ENCODE measurements around the gene MYH7B.

MYH7B gene

GRCh38 chr20:34977365-34978091 is 21.9 kb downstream of the MYH7B start:
- DNase-seq (ENCODE audit: low spot score) = no peak

- no peak for DNase-seq (ENCODE audit: low spot score)
Measured at GRCh38 chr20:34978092-34978744, 22.6 kb downstream of the MYH7B start.

- no peak for DNase-seq (ENCODE audit: low spot score)
Measured at GRCh38 chr20:34979366-34980153, 23.9 kb downstream of the MYH7B start.

GRCh38 chr20:34980543-34981233 is 25.0 kb downstream of the MYH7B start:
- no peak for DNase-seq (ENCODE audit: low spot score)

- DNase-seq (ENCODE audit: low spot score) = no peak
Measured at GRCh38 chr20:34982270-34983088, 26.8 kb downstream of the MYH7B start.

GRCh38 chr20:34983089-34983820 is 27.6 kb downstream of the MYH7B start:
- DNase-seq (ENCODE audit: low spot score) = no peak

- no peak for DNase-seq (ENCODE audit: low spot score)
Measured at GRCh38 chr20:34983995-34984735, 28.5 kb downstream of the MYH7B start.

GRCh38 chr20:34984756-34985261 is 29.1 kb downstream of the MYH7B start:
- DNase-seq (ENCODE audit: low spot score) = no peak

- DNase-seq (ENCODE audit: low spot score) = no peak
Measured at GRCh38 chr20:34985461-34986310, 30.0 kb downstream of the MYH7B start.

GRCh38 chr20:34986311-34987287 is 30.9 kb downstream of the MYH7B start:
- no peak for DNase-seq (ENCODE audit: low spot score)

- DNase-seq (ENCODE audit: low spot score) = no peak
Measured at GRCh38 chr20:34987288-34988190, 31.9 kb downstream of the MYH7B start.

- no peak for DNase-seq (ENCODE audit: low spot score)
Measured at GRCh38 chr20:34988191-34988540, 32.5 kb downstream of the MYH7B start.

GRCh38 chr20:34989118-34989517 is 33.5 kb downstream of the MYH7B start:
- no peak for DNase-seq (ENCODE audit: low spot score)

- no peak for DNase-seq (ENCODE audit: low spot score)
Measured at GRCh38 chr20:34989670-34990069, 34.0 kb downstream of the MYH7B start.

GRCh38 chr20:34990231-34990630 is 34.6 kb downstream of the MYH7B start:
- no peak for DNase-seq (ENCODE audit: low spot score)

GRCh38 chr20:34990661-34991214 is 35.1 kb downstream of the MYH7B start:
- no peak for DNase-seq (ENCODE audit: low spot score)
